ENCODE results near the gene PIGK. TPM values are rescaled to one million over a fixed set of nuclear protein-coding genes. Genes with fewer than 3 reads are reported as not detected.

PIGK gene
- polyA plus RNA-seq, 3 donors, result 4.0 to 24.7 (median 19.4) TPM

DNA sequence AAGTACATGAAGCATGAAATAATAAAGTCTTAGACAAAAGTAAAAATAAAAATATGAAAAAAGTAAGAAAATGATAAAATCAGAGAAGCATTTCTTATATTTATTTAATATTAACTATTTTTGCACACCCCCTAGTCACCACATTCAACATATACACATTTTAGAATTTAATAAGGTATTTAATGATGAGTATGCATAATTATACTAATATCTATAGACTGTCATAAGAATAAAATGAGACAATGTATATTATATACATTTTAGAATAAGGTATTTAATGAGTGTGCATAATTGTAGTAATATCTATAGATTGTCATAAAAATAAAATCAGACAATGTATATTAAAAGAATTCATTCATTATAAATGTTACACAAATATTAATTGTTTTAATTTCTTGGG is 18.9 kb downstream of the PIGK start:
- H3K4me1 ChIP-seq (ENCODE audit: control insufficient read depth in 1 of 2, insufficient read depth in 2 of 2, low read length in 2 of 2), result no peaks in the 10 kb centered on the region
- no peak overlapping the region for H3K27ac ChIP-seq (ENCODE audit: low read depth in 1 of 2, low read length in 2 of 2)
- Mint-ChIP-seq H3K27ac (no peak overlapping the region), H3K4me3 (no peak overlapping the region), H3K4me1 (no peaks in the 10 kb centered on the region), H3K36me3 (peaks cover 18 to 19% of the 10 kb centered on the region in 2 donors), H3K9me3 (peaks cover 4 to 13% (median 9%) of the 10 kb centered on the region in 7 donors), H3K27me3 (ENCODE audit: low read depth in 3 of 3) (no peaks in the 10 kb centered on the region)
- DNase-seq, result no peak
- no peaks in the 10 kb centered on the region for H3K79me2 ChIP-seq (ENCODE audit: insufficient read depth, low read length)
- no peak for TF ChIP-seq CTCF (IDR thresholded peaks at IDR 0.05)
- intact Hi-C loops (cut with micrococcal nuclease), result no loop called here
- no peaks in the 10 kb centered on the region for H4K20me1 ChIP-seq (ENCODE audit: insufficient read depth, low read length)
- peaks cover 5 to 16% of the 10 kb centered on the region in 2 donors for H3K9me3 ChIP-seq (replicated peaks in 1 of 2; ENCODE audit: control insufficient read depth in 1 of 2, insufficient read depth in 1 of 2, low read length in 2 of 2)
- H3K4me2 ChIP-seq (replicated peaks; ENCODE audit: extremely low read depth, low read length, poor library complexity, severe bottlenecking), result no peak overlapping the region
- peaks cover 0 to 14% of the 10 kb centered on the region in 2 donors for H3K36me3 ChIP-seq (replicated peaks in 1 of 2; ENCODE audit: control insufficient read depth in 1 of 2, insufficient read depth in 2 of 2, low read length in 2 of 2)
- no peaks in the 10 kb centered on the region for H3K27me3 ChIP-seq (ENCODE audit: control insufficient read depth in 2 of 2, insufficient read depth in 2 of 2, low read length in 2 of 2)
- H3K4me3 ChIP-seq (replicated peaks in 1 of 3; ENCODE audit: low read depth in 2 of 3, low read length in 3 of 3), result no peak overlapping the region
- H2AFZ ChIP-seq (ENCODE audit: insufficient read depth, low read depth, low read length, poor library complexity, severe bottlenecking), result no peak overlapping the region
- H3K9ac ChIP-seq (ENCODE audit: insufficient read depth, low read length, poor library complexity, severe bottlenecking), result no peak overlapping the region

DNA sequence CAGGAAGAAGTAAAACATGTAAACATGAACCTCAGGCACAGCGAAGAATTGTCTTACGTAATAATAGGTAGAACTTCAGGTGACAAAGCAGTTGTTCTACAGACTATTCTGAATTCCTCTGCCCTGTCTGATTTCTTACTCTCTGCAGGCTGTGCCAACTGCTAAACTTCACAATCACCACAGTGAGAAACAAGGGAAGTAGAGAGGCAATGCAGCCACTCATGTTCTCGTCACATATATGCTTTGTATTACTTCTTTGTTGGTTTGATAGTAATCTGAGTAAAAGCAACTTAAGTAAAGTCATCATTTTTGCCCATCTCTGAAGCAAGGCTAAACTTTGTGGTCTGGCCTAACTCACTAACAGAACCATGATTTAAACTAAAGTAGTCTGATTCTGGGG is 21.9 kb downstream of the PIGK start:
- Histone ChIP-seq H3K4me3 (replicated peaks in 1 of 3; ENCODE audit: low read depth in 2 of 3, low read length in 3 of 3) (no peak overlapping the region), H3K27me3 (ENCODE audit: control insufficient read depth in 2 of 2, insufficient read depth in 2 of 2, low read length in 2 of 2) (no peaks in the 10 kb centered on the region), H3K4me2 (replicated peaks; ENCODE audit: extremely low read depth, low read length, poor library complexity, severe bottlenecking) (no peak overlapping the region), H3K4me1 (ENCODE audit: control insufficient read depth in 1 of 2, insufficient read depth in 2 of 2, low read length in 2 of 2) (no peaks in the 10 kb centered on the region), H2AFZ (ENCODE audit: insufficient read depth, low read depth, low read length, poor library complexity, severe bottlenecking) (no peak overlapping the region), H3K79me2 (ENCODE audit: insufficient read depth, low read length) (no peaks in the 10 kb centered on the region), H4K20me1 (ENCODE audit: insufficient read depth, low read length) (no peaks in the 10 kb centered on the region), H3K36me3 (replicated peaks in 1 of 2; ENCODE audit: control insufficient read depth in 1 of 2, insufficient read depth in 2 of 2, low read length in 2 of 2) (peaks cover 0 to 7% of the 10 kb centered on the region in 2 donors), H3K27ac (ENCODE audit: low read depth in 1 of 2, low read length in 2 of 2) (no peak overlapping the region), H3K9ac (ENCODE audit: insufficient read depth, low read length, poor library complexity, severe bottlenecking) (no peak overlapping the region), H3K9me3 (replicated peaks in 1 of 2; ENCODE audit: control insufficient read depth in 1 of 2, insufficient read depth in 1 of 2, low read length in 2 of 2) (no peaks in the 10 kb centered on the region)
- H3K36me3 Mint-ChIP-seq, result peaks cover 16 to 21% of the 10 kb centered on the region in 2 donors
- 80% methylated on average over 1 of the region's 3 CpGs for WGBS (ENCODE audit: insufficient coverage)
- H3K27me3 Mint-ChIP-seq (ENCODE audit: low read depth in 3 of 3), result no peaks in the 10 kb centered on the region
- intact Hi-C loops (cut with micrococcal nuclease), result no loop called here
- H3K9me3 Mint-ChIP-seq, result peaks cover 0 to 5% (median 2%) of the 10 kb centered on the region in 7 donors
- no peak for DNase-seq
- H3K4me1 Mint-ChIP-seq, result no peaks in the 10 kb centered on the region
- H3K27ac Mint-ChIP-seq, result no peak overlapping the region
- TF ChIP-seq CTCF (IDR thresholded peaks at IDR 0.05), result no peak
- H3K4me3 Mint-ChIP-seq, result no peak overlapping the region
